GM15510 (cell line): ENCODE results near the gene TNFSF18.

Source experiments
- POLR2A ChIP-seq: IDR thresholded peaks from 3 replicates; pipeline ENCODE4 v1.6.1; 2011; ENCODE audit warnings: borderline replicate concordance; ENCODE audit not compliant: insufficient read length; ENCODE audit errors: extremely low read depth

Gene TNFSF18

DNA sequence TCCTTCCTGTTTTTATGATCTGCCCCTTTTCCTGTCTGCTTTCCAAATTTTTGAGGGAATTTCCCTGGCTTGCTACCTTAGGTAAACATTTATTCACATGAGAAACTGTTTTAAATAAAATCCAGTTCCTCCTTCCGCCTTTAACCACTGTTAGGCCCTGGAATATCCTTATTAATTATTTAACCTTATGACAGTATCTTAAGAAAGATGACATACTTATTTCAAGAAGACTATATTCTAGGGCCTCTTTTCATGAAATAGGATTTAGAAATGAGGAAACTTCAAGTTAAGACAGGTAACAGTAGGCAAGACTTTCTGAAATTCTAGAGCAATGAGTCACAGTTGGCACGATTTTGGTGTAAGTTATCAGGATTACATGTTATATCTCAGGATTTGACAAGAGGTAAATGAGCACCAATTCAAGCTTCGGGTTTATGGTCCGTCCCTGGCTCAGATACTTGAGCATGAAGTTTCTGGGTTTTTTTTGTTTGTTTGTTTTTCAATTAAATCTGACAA lies 2.0 kb upstream of the TNFSF18 start:
- no peak for TF ChIP-seq POLR2A

DNA sequence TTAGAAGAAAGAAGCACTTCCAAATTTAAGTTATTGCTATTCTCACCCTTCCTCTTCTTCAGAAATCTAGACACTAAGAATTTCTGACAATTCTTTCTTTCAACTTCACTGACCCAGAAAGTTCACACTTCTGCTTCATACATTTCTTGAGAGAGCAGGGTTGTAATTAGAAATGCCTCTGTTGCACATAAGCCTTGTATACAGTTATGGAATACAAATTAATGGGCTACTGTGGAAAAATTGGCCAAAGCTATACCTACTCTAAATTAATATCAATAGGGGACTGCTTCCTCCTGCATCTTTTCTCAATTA lies 1.5 kb downstream of the TNFSF18 start:
- no peak for TF ChIP-seq POLR2A

DNA sequence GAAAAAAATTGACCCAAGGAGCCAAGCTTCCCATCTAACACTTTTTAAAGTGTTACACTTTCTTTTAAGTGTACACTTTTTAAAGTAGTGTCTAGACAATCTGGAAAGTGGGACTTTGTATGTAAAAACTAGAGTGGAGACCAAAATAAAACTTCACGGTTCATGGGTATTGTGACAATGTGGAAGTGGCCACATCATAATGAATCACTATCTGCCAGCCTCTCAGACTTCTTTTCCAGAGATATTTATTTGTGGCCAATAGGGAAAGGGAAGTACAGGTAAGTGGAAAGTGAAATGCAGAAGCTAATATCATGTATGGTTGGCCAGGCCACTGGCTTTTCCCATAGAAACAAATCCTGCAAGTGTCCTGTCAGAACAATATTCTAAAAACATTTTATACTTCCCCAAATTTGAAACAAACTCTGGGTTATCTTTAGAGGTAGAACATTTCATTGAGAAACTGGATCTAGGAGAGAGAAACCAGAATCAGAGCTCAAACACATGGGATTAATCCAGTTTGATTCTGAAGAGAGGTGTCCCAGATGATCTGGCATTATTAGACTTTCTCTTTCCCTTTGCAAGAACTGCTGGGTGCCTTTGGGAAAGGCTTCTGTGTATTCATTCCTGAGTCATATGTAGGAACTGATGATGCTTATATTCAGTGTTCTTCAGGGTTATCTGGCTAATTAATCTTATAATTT lies 2.0 kb downstream of the TNFSF18 start:
- no peak for TF ChIP-seq POLR2A

DNA sequence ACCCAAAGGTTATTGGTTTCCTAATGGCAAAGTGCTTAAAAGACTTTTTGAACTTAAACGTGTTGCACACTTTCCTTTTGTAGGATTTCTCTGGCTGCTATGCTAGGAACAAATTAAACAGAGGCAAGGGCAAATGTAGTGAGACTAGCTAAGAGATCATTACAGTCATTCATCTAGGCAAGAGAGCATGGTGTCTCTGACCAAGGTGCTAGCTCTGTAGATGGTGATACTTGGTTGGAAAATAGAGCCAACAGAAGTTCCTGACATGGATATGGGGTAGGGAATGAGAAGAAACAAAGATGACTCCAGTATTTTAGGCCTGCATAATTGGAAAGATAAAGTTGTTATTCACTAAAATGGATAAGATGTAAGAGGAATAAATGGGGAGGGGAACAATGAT lies 6.1 kb downstream of the TNFSF18 start:
- TF ChIP-seq POLR2A: no peak

DNA sequence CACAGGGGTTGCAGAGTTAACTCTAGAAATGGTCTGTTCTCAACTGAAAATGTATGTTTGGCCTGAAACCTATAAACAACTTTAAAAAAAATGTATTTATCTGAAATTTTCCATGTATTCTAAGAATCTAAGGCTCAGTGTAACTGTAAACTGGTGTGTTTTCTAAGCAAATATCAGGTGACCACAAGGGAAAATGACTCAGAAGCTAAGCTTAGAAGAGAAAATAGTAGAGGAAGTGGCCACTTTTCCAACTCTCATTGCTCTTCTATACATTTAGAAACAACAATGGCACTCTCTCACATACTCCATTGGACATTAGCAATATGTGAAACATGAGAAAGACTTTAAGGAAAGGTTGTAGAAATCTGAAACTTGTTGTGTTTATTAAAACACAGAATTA lies 7.5 kb downstream of the TNFSF18 start:
- no peak for TF ChIP-seq POLR2A

DNA sequence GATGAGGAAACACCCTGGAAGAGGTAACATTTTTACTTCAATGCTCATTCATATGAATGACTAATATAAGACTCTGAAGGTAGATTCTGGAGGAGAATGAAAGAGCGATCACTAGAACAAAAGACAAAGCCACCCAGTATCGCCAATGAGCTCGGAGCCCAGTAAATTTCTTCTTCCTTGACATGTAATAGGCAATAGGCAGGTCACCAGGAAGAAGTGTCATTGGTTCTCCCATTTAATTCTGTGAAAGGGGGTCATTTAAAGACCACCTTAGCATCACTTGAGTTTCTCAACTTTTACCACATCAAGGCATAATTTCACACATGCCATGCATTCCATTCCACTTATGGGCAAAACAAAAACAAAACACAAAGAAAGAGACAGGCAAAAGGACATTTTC lies 7.9 kb downstream of the TNFSF18 start:
- no peak for TF ChIP-seq POLR2A

DNA sequence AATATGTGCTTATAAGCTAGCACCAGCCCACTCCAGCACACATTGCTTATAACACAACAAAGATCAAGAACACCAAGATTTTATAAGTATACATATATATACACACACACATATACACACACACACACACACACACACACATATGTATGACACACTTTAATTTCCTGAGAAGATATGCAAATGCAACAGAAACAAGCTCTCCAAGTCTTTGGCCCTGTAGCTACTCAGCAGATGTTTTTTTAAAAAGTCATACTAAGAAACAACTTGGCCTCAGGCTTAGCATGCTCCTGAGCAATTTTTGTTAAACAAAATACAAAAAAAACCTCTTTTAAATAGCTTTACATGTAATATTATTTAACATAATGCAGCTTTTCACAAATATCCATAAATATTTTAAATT lies 11.1 kb downstream of the TNFSF18 start:
- TF ChIP-seq POLR2A: no peak

DNA sequence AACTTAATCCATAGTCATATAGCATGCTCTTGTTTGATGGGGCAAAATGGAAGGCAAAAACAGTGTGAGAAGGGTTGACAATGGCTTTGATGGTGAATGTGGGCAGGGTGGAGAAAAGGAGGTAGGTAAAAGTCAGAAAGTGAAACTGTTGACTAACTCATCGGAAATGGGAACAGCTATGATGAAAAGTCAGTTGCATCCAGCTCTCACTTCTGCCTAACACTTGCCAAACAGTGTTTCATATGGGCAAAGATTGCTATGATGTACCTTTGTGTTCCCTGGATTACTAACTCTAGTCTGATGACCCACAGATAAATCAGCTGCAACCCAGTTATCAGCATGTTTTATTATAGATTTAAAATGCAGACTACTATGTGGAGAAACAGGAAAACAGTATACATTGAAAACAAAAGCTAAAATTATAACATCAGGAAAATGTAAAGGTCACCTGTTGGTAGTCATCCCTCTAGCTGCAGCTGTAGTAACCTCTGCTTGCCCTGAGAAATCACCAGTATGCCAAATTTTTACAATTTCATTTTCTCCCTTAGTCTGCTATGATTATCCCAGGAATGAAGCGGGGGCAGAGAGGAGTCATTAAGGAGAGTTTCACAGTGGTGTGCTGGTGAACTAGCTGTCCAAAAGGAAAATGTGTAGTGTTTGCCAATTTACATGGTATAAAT lies 11.7 kb downstream of the TNFSF18 start:
- no peak for TF ChIP-seq POLR2A

DNA sequence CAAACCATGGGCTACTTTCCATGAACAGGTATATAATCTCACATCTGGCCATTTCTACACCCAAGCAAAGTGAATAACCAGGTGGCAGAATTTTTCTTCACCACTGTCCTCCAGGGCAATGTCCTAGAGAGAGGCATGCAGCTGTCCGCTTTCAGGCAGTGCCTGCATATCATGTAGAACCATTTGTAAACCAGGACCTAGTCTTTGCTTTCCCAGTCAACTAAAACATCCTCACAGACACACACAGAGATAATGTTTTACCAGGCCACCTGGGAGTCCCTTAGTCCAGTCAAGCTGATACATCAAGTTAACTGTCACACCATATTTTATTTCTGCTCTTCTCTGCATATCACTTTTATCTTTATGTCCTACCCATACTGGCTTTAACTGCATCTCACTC lies 26.2 kb downstream of the TNFSF18 start:
- no peak for TF ChIP-seq POLR2A

DNA sequence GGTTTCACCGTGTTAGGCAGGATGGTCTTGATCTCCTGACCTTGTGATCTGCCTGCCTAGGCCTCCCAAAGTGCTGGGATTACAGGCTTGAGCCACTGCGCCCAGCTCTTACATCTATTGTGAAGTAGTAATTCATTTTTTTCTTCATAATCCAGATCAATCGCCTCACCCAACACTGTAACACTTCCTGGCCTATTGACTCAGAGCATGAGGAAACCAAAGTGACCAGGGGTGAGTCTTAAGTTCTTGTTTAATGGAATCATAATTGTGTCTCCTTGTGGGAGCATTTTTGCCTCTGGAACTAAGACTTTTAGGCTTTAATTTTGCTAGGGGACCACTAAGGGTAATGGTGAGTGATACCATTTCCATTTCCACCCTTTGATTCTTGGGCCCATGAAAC lies 27.4 kb downstream of the TNFSF18 start:
- no peak for TF ChIP-seq POLR2A

DNA sequence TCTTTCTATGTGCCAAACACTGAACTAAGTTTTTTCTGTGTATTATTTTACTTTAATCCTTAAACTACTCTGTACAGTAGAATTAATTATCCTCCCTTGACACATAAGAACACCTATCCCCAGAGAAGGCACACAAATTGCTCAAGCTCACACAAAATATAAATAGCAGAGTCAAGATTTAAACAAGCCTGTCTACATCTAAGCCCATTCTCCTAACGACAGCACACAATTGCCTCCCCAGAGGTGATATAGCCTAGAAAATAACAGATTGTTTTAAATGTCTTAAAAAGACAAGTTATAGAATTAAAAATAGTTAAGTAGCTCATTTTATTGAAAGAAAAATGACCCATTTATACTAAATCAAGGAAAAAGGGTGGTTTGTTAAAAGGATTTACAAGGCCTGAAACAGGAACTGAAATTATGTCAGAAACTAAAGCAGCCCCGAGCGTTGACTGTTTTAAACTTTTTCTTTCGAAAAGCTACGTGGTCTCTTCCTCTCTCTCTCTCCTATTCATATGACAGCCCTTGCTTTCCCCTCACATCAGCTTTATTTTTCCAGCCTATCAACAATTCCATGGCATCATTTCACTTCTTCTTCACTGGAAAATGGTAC lies 30.5 kb downstream of the TNFSF18 start:
- no peak for TF ChIP-seq POLR2A

DNA sequence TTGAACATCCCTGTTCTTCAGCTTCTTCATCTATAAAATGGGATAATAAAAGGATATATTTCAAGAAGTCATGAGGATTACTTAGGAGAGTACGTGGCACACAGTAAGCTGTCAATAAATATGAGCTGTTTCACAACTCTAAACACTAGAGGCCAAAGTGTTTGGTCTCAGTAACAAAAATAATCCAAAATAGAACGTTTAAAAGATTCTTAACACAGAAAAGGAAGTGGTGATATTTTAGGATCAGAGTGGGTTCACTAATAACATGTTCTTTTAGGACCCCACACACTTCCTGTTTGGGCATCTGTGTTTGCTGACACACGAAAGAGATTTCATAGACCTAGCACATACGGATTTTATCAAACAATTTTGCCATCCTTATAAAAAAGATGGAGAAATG lies 32.9 kb downstream of the TNFSF18 start:
- no peak for TF ChIP-seq POLR2A

DNA sequence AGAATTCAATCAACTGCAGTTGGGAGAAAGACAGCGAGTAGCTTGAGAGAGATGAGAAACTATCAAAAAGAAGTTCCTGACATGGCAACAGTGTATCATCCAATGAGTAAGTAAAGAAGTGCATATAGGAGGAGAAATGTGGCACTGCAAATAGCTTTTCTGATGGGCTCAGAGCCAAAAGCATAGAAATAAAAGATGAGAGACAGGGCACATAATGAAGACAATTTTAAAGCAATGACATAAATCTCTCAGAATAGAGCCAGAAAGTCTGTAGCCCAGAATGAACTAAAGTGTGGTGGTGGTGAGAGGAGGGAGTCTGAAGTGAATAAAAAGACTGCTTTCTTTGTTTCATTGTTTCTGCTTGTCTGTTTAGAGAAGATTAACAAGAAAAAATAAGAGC lies 34.3 kb downstream of the TNFSF18 start:
- TF ChIP-seq POLR2A: no peak

DNA sequence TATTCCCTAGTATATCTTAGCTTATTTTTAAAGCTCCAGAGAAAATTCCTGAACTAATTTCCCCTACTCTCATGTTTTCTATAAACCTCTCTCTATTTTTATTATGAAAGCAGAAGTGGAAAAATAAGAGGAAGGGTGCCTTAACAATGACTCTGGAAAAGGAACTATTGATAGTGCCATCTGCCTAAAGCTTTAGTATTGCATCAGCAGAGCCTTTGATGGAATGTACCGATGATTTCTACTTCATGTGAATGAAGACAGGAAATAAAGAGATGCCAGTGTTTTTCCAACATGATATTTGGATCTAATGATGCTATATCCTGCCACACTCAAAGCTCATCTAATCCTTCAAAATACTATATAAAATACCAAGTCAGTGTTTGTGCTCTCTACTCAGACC lies 35.1 kb downstream of the TNFSF18 start:
- TF ChIP-seq POLR2A: no peak

DNA sequence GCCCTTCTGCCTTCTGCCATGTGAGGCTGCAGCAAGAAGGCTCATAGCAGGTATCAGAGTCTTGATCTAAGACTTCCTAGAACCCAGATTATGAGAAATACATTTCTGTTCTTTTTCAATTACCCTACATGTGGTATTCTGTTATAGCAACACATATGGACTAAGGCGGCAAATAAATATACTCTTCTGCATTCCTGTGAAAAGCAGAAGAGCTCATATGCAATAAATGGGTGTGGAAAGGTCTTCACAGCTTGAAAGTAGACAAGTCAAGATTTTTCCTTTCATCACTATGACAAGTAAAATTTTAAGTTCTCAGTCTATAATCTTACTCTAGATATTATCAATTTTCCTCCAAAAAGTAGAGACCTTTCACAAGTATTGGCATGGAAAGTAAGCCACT lies 36.6 kb downstream of the TNFSF18 start:
- no peak for TF ChIP-seq POLR2A

DNA sequence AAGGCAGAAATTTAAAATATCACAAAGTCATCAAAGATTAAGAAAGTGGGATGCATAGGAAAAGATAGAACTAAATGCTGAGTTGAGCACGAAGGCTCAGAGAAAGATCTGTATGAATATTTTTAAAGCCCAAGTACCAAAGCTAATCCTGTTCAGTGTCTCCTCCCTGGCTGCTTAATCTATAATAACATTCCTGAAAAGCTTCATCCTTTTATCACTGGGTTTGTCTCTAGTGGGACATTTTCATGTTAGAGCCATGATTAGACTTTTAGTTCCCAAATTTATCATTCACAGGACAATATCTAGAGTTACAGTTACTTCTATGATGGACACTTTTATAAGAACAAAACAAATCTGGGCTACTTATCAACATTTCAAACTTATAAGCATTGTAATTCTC lies 38.6 kb downstream of the TNFSF18 start:
- no peak for TF ChIP-seq POLR2A
